ENCODE results near the gene SAMD9L.

DNA sequence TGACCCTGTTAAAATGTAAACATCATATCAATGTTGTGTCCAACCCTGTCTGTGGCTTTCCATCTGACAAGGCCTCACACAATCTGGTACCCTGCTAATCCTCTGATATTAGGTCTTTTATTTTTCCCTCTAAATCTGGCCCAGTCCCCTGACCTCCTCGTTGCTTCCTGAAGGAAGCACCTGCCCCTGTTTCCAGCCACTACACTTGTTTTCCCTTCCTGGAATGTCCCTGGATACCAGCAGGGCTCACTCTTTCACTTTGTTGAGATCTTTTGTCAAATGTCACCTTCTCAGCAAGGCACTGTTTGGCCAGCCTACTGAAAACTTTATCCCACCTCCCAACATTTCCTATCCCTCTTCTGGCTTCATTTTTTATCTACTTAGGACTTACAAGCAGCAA lies 2.1 kb downstream of the SAMD9L start:
- TF ChIP-seq, protein P1, sequence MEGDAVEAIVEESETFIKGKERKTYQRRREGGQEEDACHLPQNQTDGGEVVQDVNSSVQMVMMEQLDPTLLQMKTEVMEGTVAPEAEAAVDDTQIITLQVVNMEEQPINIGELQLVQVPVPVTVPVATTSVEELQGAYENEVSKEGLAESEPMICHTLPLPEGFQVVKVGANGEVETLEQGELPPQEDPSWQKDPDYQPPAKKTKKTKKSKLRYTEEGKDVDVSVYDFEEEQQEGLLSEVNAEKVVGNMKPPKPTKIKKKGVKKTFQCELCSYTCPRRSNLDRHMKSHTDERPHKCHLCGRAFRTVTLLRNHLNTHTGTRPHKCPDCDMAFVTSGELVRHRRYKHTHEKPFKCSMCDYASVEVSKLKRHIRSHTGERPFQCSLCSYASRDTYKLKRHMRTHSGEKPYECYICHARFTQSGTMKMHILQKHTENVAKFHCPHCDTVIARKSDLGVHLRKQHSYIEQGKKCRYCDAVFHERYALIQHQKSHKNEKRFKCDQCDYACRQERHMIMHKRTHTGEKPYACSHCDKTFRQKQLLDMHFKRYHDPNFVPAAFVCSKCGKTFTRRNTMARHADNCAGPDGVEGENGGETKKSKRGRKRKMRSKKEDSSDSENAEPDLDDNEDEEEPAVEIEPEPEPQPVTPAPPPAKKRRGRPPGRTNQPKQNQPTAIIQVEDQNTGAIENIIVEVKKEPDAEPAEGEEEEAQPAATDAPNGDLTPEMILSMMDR (IDR thresholded peaks at IDR 0.05), result no peak
- TF ChIP-seq EZH2 (IDR thresholded peaks at IDR 0.05; ENCODE audit: borderline replicate concordance, insufficient read depth, low read depth, low read length, poor library complexity, severe bottlenecking), result no peak
